ENCODE results near the gene DLK2.
"Not testable (repeated sequence)": the region's sequence is repeated elsewhere in the genome, so short reads cannot be mapped to it uniquely, and the experiment has no call there.

The DLK2 gene

DNA sequence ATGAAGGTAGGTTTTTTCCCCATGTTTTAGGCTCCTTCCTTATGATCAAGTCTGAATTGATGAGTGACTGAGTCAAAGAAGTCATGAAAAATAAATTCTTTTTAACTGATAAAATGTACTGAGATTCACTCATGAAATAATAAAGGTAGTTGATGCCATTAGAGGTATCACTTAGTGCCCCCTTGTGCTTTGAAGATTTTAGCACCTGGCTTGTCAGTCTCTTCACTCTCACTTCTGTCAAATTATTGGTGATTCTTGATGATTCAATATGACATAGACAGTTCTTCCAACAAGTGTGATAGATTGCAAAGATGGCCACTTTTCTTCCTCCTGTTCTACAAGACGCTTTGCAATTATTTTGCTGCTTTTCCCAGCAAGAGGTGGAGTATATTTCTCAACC lies 4.2 kb upstream of the DLK2 start:
- no peak for TF ChIP-seq EZH2phosphoT487 (IDR thresholded peaks at IDR 0.05; ENCODE audit: low read depth)
- TF ChIP-seq, protein P1, sequence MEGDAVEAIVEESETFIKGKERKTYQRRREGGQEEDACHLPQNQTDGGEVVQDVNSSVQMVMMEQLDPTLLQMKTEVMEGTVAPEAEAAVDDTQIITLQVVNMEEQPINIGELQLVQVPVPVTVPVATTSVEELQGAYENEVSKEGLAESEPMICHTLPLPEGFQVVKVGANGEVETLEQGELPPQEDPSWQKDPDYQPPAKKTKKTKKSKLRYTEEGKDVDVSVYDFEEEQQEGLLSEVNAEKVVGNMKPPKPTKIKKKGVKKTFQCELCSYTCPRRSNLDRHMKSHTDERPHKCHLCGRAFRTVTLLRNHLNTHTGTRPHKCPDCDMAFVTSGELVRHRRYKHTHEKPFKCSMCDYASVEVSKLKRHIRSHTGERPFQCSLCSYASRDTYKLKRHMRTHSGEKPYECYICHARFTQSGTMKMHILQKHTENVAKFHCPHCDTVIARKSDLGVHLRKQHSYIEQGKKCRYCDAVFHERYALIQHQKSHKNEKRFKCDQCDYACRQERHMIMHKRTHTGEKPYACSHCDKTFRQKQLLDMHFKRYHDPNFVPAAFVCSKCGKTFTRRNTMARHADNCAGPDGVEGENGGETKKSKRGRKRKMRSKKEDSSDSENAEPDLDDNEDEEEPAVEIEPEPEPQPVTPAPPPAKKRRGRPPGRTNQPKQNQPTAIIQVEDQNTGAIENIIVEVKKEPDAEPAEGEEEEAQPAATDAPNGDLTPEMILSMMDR (IDR thresholded peaks at IDR 0.05; ENCODE audit: low read depth, low read length): peak; percentile 45
- Histone ChIP-seq H4K20me1 (ENCODE audit: insufficient read depth, low read length) (no peaks in the 10 kb centered on the region), H3K79me2 (ENCODE audit: low read length) (no peaks in the 10 kb centered on the region), H3K27me3 (ENCODE audit: low read depth, low read length) (peaks cover 12% of the 10 kb centered on the region), H2AFZ (ENCODE audit: low read depth, low read length) (no peak overlapping the region), H3K9me3 (ENCODE audit: insufficient read depth, low read length) (no peaks in the 10 kb centered on the region), H3K36me3 (replicated peaks; ENCODE audit: low read depth, low read length) (no peaks in the 10 kb centered on the region), H3K4me2 (ENCODE audit: low read length) (no peak overlapping the region), H3K9ac (ENCODE audit: low read length) (no peak overlapping the region), H3K4me1 (ENCODE audit: low read length) (no peaks in the 10 kb centered on the region), H3K4me3 (ENCODE audit: low read length) (no peak overlapping the region), H3K27ac (ENCODE audit: low read length) (no peak overlapping the region)

DNA sequence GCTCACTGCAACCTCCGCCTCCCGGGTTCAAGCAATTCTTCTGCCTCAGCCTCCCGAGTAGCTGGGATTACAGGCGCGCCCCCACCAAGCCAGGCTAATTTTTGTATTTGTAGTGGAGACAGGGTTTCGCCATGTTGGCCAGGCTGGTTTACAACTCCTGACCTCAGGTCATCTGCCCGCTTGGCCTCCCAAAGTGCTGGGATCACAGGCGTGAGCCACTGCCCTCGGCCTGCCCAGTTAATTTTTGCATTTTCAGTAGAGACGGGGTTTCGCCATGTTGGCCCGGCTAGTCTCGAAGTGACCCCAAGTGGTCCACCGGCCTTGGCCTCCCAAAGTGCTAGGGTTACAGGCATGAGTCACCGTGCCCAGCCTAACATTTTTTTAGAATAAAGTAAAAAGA lies 2.8 kb upstream of the DLK2 start:
- not testable (repeated sequence) for H3K4me3 ChIP-seq (ENCODE audit: low read length); H4K20me1 ChIP-seq (ENCODE audit: insufficient read depth, low read length); H3K9ac ChIP-seq (ENCODE audit: low read length); H3K36me3 ChIP-seq (replicated peaks; ENCODE audit: low read depth, low read length); H3K9me3 ChIP-seq (ENCODE audit: insufficient read depth, low read length); H3K79me2 ChIP-seq (ENCODE audit: low read length); H3K27ac ChIP-seq (ENCODE audit: low read length); H3K27me3 ChIP-seq (ENCODE audit: low read depth, low read length); H3K4me2 ChIP-seq (ENCODE audit: low read length); H2AFZ ChIP-seq (ENCODE audit: low read depth, low read length); H3K4me1 ChIP-seq (ENCODE audit: low read length)

- H2AFZ ChIP-seq (ENCODE audit: low read depth, low read length): no peak overlapping the region
- no peaks in the 10 kb centered on the region for H4K20me1 ChIP-seq (ENCODE audit: insufficient read depth, low read length)
- no peak overlapping the region for H3K9ac ChIP-seq (ENCODE audit: low read length)
- no peak overlapping the region for H3K4me2 ChIP-seq (ENCODE audit: low read length)
- H3K36me3 ChIP-seq (replicated peaks; ENCODE audit: low read depth, low read length): peaks cover 5% of the 10 kb centered on the region
- no peaks in the 10 kb centered on the region for H3K9me3 ChIP-seq (ENCODE audit: insufficient read depth, low read length)
- no peak overlapping the region for H3K27ac ChIP-seq (ENCODE audit: low read length)
- no peaks in the 10 kb centered on the region for H3K4me1 ChIP-seq (ENCODE audit: low read length)
- peaks cover 6% of the 10 kb centered on the region for H3K27me3 ChIP-seq (ENCODE audit: low read depth, low read length)
- no peaks in the 10 kb centered on the region for H3K79me2 ChIP-seq (ENCODE audit: low read length)
- no peak overlapping the region for H3K4me3 ChIP-seq (ENCODE audit: low read length)
- TF ChIP-seq, protein P1 (IDR thresholded peaks at IDR 0.05; ENCODE audit: low read depth, low read length): no peak
- no peak for TF ChIP-seq EZH2phosphoT487 (IDR thresholded peaks at IDR 0.05; ENCODE audit: low read depth)
These were observed 2.3 kb upstream of the DLK2 start for GRCh38 chr6:43457643-43458042.

- Histone ChIP-seq H3K79me2 (ENCODE audit: low read length) (no peaks in the 10 kb centered on the region), H3K9me3 (ENCODE audit: insufficient read depth, low read length) (no peaks in the 10 kb centered on the region), H3K36me3 (replicated peaks; ENCODE audit: low read depth, low read length) (peaks cover 15% of the 10 kb centered on the region), H3K4me2 (ENCODE audit: low read length) (peak overlapping the region; percentile 75), H3K27me3 (ENCODE audit: low read depth, low read length) (no peaks in the 10 kb centered on the region), H3K4me3 (ENCODE audit: low read length) (peak overlapping the region; percentile 73), H3K9ac (ENCODE audit: low read length) (peak overlapping the region; percentile 61), H2AFZ (ENCODE audit: low read depth, low read length) (no peak overlapping the region; the same call in 1 of the 2 replicates), H4K20me1 (ENCODE audit: insufficient read depth, low read length) (no peaks in the 10 kb centered on the region), H3K27ac (ENCODE audit: low read length) (no peak overlapping the region), H3K4me1 (ENCODE audit: low read length) (no peaks in the 10 kb centered on the region)
- TF ChIP-seq, protein P1 (IDR thresholded peaks at IDR 0.05; ENCODE audit: low read depth, low read length): no peak; the same call in none of the 2 replicates
- TF ChIP-seq EZH2phosphoT487 (IDR thresholded peaks at IDR 0.05; ENCODE audit: low read depth): no peak
These were observed 435 bp downstream of the DLK2 start for GRCh38 chr6:43454696-43455530.
